CD14-positive monocyte (primary cell): ENCODE measurements around the gene TRIM77. TPM values are rescaled to one million over a fixed set of nuclear protein-coding genes. Genes with fewer than 3 reads are reported as not detected.
"Not testable (repeated sequence)": the region's sequence is repeated elsewhere in the genome, so short reads cannot be mapped to it uniquely, and the experiment has no call there.

Experiments
- DNase-seq, 3 donors: peaks; one replicate each; pipeline ENCODE4 v3.0.0-alpha.2; 2011 to 2022
- H2AFZ ChIP-seq: 2 replicates; pipeline ENCODE4 v1.6.0; 2012; ENCODE audit warnings: mild to moderate bottlenecking, low read depth, low read length, inconsistent platforms; ENCODE audit not compliant: insufficient read depth, poor library complexity, severe bottlenecking
- H3K27ac ChIP-seq, 2 donors: 1 replicate in 1 of 2; 2 replicates in 1 of 2; pipeline ENCODE4 v1.5.1; 2012 to 2013; ENCODE audit warnings: low read length in 2 of 2, control low read depth in 1 of 2, inconsistent platforms in 1 of 2, low read depth in 1 of 2, mild to moderate bottlenecking in 1 of 2
- H3K27me3 ChIP-seq, 2 donors: one replicate each; pipeline versions ENCODE4 v1.6.0 to v1.6.1; 2011 to 2013; ENCODE audit warnings: low read length in 2 of 2; ENCODE audit not compliant: control insufficient read depth in 2 of 2, insufficient read depth in 2 of 2
- H3K36me3 ChIP-seq, 2 donors: replicated peaks in 1 of 2; 1 replicate in 1 of 2; 2 replicates in 1 of 2; pipeline versions ENCODE4 v1.5.1 to v1.6.1; 2012 to 2013; ENCODE audit warnings: low read length in 2 of 2, control low read depth in 1 of 2, inconsistent platforms in 1 of 2, mild to moderate bottlenecking in 1 of 2; ENCODE audit not compliant: insufficient read depth in 2 of 2, control insufficient read depth in 1 of 2
- H3K4me1 ChIP-seq, 2 donors: 1 replicate in 1 of 2; 2 replicates in 1 of 2; pipeline versions ENCODE4 v1.5.1 to v1.6.1; 2012 to 2013; ENCODE audit warnings: low read length in 2 of 2, control low read depth in 1 of 2, inconsistent platforms in 1 of 2, mild to moderate bottlenecking in 1 of 2, moderate library complexity in 1 of 2; ENCODE audit not compliant: insufficient read depth in 2 of 2, control insufficient read depth in 1 of 2
- H3K4me2 ChIP-seq: replicated peaks from 2 replicates; pipeline ENCODE3; 2012; ENCODE audit warnings: low read length, moderate library complexity, mild to moderate bottlenecking; ENCODE audit not compliant: poor library complexity, severe bottlenecking; ENCODE audit errors: extremely low read depth
- H3K4me3 ChIP-seq, 3 experiments: fragments of 200-600 bp in 1 of 3; sonication (generic) in 1 of 3; replicated peaks in 1 of 3; 1 replicate in 2 of 3; 2 replicates in 1 of 3; pipeline ENCODE4 v1.5.1; 2011 to 2013; ENCODE audit warnings: low read length in 3 of 3, mild to moderate bottlenecking in 3 of 3, control low read depth in 2 of 3, low read depth in 2 of 3, inconsistent platforms in 1 of 3, moderate library complexity in 1 of 3
- H3K79me2 ChIP-seq: 2 replicates; pipeline ENCODE4 v1.6.0; 2012; ENCODE audit warnings: mild to moderate bottlenecking, control low read depth, inconsistent platforms, low read length, moderate library complexity; ENCODE audit not compliant: insufficient read depth
- H3K9ac ChIP-seq: 2 replicates; pipeline ENCODE4 v1.6.0; 2017; ENCODE audit warnings: low read length, mild to moderate bottlenecking; ENCODE audit not compliant: insufficient read depth, poor library complexity, severe bottlenecking
- H3K9me3 ChIP-seq, 2 donors: replicated peaks in 1 of 2; 1 replicate in 1 of 2; 2 replicates in 1 of 2; pipeline versions ENCODE4 v1.5.1 to v1.6.1; 2012 to 2013; ENCODE audit warnings: low read length in 2 of 2, control low read depth in 1 of 2; ENCODE audit not compliant: control insufficient read depth in 1 of 2, insufficient read depth in 1 of 2
- H4K20me1 ChIP-seq: 2 replicates; pipeline ENCODE4 v1.6.0; 2012; ENCODE audit warnings: mild to moderate bottlenecking, low read length, control low read depth, moderate library complexity; ENCODE audit not compliant: insufficient read depth
- H3K27ac Mint-ChIP-seq, 7 donors: one replicate each; pipeline ENCODE4 v1.8.0; 2020; ENCODE audit warnings: mild to moderate bottlenecking in 7 of 7, mixed read lengths in 7 of 7, moderate library complexity in 6 of 7, inconsistent platforms in 2 of 7
- H3K27me3 Mint-ChIP-seq, 3 donors: one replicate each; pipeline ENCODE4 v1.8.0; 2021 to 2022; ENCODE audit warnings: low read depth in 3 of 3, mild to moderate bottlenecking in 3 of 3, mixed read lengths in 3 of 3, moderate library complexity in 3 of 3, inconsistent platforms in 1 of 3
- H3K36me3 Mint-ChIP-seq, 2 donors: one replicate each; pipeline ENCODE4 v1.8.0; 2020; ENCODE audit warnings: mixed read lengths in 2 of 2, inconsistent platforms in 1 of 2, mild to moderate bottlenecking in 1 of 2
- H3K4me1 Mint-ChIP-seq: one replicate; pipeline ENCODE4 v1.8.0; 2020; ENCODE audit warnings: mild to moderate bottlenecking, mixed read lengths
- H3K4me3 Mint-ChIP-seq, 2 donors: one replicate each; pipeline ENCODE4 v1.8.0; 2020; ENCODE audit warnings: mild to moderate bottlenecking in 2 of 2, mixed read lengths in 2 of 2, moderate library complexity in 1 of 2
- H3K9me3 Mint-ChIP-seq, 7 donors: one replicate each; pipeline ENCODE4 v1.8.0; 2020 to 2022; ENCODE audit warnings: mixed read lengths in 7 of 7, mild to moderate bottlenecking in 6 of 7, moderate library complexity in 6 of 7, inconsistent platforms in 2 of 7
- WGBS: methylation state at CpG from one replicate; pipeline ENCODE4 v1.1.5; 2013; ENCODE audit warnings: missing lambda C conversion rate; ENCODE audit not compliant: insufficient coverage; 5-methylcytosine and 5-hydroxymethylcytosine counted together
- intact Hi-C, 2 donors: fragments of 100-400 bp; cut with micrococcal nuclease; formaldehyde crosslinking; loops; one replicate each; pipeline versions ENCODE4 v1.15.0 to v1.15.1; 2023
- polyA plus RNA-seq, 3 donors: library from polyadenylated mRNA; depleted of rRNA in 1 of 3; unstranded in 2 of 3; stranded (reverse) in 1 of 3; fragments of 300-500 nt in 2 of 3; fragments of >200 nt in 1 of 3; fragmentation: Illumina TruSeq in 2 of 3; gene quantifications; 1 replicate in 2 of 3; 2 replicates in 1 of 3; pipeline ENCODE4 v1.2.3, GENCODE V29; 2012 to 2021
- TF ChIP-seq, protein P1 (sequence below): fragments of 200-600 bp; IDR thresholded peaks from one replicate; pipeline ENCODE4 v1.8.0; 2022; ENCODE audit warnings: antibody characterized with exemption, mild to moderate bottlenecking

The TRIM77 gene
- polyA plus RNA-seq, 3 donors = not detected

DNA sequence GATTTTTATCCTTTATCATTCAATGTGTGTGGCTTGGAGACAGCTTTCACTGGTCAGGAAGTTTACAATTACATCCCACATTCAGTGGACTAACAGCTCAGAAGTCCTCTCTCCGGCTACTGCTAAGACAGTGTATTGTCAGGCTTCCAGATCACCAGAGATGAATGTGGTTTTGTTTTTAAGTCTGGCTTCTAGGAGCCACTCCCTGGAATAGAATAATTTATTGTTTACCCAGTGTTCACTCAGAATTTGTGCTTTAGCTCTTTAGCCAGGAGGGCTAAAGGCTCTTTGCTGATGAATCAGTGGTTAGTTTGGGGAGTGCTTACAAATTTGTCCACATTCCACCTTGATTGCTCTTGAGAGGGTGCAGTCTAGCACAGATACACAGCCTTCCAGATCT, 26.5 kb downstream of the TRIM77 start:
- no peak overlapping the region for H3K27ac Mint-ChIP-seq
- no peaks in the 10 kb centered on the region for H3K36me3 ChIP-seq
- H3K9me3 Mint-ChIP-seq = peaks cover 0 to 1% (median 0%) of the 10 kb centered on the region in 7 donors
- no peak overlapping the region for H2AFZ ChIP-seq
- H3K27me3 ChIP-seq = no peaks in the 10 kb centered on the region
- H3K4me3 Mint-ChIP-seq = no peak overlapping the region
- H3K9ac ChIP-seq = no peak overlapping the region
- no peak overlapping the region for H3K4me2 ChIP-seq
- intact Hi-C loops = no loop called here
- H3K36me3 Mint-ChIP-seq = no peaks in the 10 kb centered on the region
- no peaks in the 10 kb centered on the region for H4K20me1 ChIP-seq
- H3K9me3 ChIP-seq = no peaks in the 10 kb centered on the region
- no CpG with 5 or more reads among the region's 1 CpG for WGBS
- H3K4me1 Mint-ChIP-seq = no peaks in the 10 kb centered on the region
- no peak for DNase-seq
- H3K4me1 ChIP-seq = no peaks in the 10 kb centered on the region
- H3K27ac ChIP-seq = no peak overlapping the region
- H3K4me3 ChIP-seq = no peak overlapping the region
- TF ChIP-seq, protein P1, sequence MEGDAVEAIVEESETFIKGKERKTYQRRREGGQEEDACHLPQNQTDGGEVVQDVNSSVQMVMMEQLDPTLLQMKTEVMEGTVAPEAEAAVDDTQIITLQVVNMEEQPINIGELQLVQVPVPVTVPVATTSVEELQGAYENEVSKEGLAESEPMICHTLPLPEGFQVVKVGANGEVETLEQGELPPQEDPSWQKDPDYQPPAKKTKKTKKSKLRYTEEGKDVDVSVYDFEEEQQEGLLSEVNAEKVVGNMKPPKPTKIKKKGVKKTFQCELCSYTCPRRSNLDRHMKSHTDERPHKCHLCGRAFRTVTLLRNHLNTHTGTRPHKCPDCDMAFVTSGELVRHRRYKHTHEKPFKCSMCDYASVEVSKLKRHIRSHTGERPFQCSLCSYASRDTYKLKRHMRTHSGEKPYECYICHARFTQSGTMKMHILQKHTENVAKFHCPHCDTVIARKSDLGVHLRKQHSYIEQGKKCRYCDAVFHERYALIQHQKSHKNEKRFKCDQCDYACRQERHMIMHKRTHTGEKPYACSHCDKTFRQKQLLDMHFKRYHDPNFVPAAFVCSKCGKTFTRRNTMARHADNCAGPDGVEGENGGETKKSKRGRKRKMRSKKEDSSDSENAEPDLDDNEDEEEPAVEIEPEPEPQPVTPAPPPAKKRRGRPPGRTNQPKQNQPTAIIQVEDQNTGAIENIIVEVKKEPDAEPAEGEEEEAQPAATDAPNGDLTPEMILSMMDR = no peak
- no peaks in the 10 kb centered on the region for H3K27me3 Mint-ChIP-seq
- no peaks in the 10 kb centered on the region for H3K79me2 ChIP-seq

DNA sequence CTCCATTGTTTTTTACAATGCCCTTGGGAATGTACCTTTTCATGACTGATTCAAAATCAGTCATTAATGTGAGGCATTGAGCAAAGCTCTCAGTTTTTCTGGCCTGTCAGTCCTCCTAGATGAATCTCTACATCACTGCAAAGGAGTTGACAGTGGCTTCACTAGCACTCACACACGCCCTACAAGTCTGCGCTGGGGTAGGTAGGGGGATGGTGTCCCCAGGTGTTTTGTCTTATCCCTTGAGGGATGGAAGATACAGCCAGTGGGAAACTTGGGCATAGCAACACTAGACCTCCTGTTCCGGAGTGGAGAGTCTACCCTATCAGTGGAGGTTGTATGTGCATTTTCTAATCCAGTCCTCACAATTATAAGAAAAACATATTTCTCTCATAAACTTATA, 27.0 kb downstream of the TRIM77 start:
- no peak overlapping the region for H3K4me3 ChIP-seq
- Mint-ChIP-seq H3K4me1 (no peaks in the 10 kb centered on the region), H3K27ac (no peak overlapping the region), H3K9me3 (peaks cover 0 to 1% (median 0%) of the 10 kb centered on the region in 7 donors), H3K27me3 (no peaks in the 10 kb centered on the region), H3K36me3 (no peaks in the 10 kb centered on the region), H3K4me3 (no peak overlapping the region)
- H3K9me3 ChIP-seq = no peaks in the 10 kb centered on the region
- H3K4me2 ChIP-seq = no peak overlapping the region
- H3K36me3 ChIP-seq = no peaks in the 10 kb centered on the region
- TF ChIP-seq, protein P1 = no peak
- intact Hi-C loops = no loop called here
- no peak overlapping the region for H3K27ac ChIP-seq
- WGBS = no CpG with 5 or more reads among the region's 3 CpGs
- no peaks in the 10 kb centered on the region for H3K4me1 ChIP-seq
- DNase-seq = no peak
- no peak overlapping the region for H3K9ac ChIP-seq
- H4K20me1 ChIP-seq = no peaks in the 10 kb centered on the region
- no peaks in the 10 kb centered on the region for H3K79me2 ChIP-seq
- no peak overlapping the region for H2AFZ ChIP-seq
- H3K27me3 ChIP-seq = no peaks in the 10 kb centered on the region

DNA sequence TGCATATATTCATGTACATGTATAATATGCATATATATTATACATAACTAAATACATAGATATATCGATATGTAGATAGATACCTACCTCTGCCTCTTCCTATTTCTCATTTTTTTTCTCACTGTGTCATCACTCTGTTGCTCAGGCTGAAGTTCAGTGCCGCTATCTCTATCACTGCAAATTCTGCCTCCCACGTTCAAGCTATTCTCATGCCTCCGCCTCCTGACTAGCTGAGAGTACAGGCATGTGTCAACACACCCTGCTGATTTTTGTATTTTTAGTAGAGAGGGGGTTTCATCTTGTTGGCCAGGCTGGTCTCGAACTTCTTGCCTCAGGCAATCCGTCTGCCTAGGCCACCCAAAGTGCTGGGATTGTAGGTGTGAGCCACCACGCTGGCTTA, 31.3 kb downstream of the TRIM77 start:
- H3K27me3 Mint-ChIP-seq, H3K36me3 Mint-ChIP-seq, H3K4me1 ChIP-seq, H3K9me3 Mint-ChIP-seq, H3K4me3 Mint-ChIP-seq, H3K27me3 ChIP-seq, intact Hi-C loops, H3K79me2 ChIP-seq, H3K36me3 ChIP-seq, H3K27ac ChIP-seq, H3K4me2 ChIP-seq, H3K4me1 Mint-ChIP-seq, H3K4me3 ChIP-seq, H4K20me1 ChIP-seq, H3K9ac ChIP-seq, H2AFZ ChIP-seq, H3K27ac Mint-ChIP-seq, H3K9me3 ChIP-seq, DNase-seq: not testable (repeated sequence)
- WGBS = 70% methylated on average over 3 of the region's 7 CpGs

DNA sequence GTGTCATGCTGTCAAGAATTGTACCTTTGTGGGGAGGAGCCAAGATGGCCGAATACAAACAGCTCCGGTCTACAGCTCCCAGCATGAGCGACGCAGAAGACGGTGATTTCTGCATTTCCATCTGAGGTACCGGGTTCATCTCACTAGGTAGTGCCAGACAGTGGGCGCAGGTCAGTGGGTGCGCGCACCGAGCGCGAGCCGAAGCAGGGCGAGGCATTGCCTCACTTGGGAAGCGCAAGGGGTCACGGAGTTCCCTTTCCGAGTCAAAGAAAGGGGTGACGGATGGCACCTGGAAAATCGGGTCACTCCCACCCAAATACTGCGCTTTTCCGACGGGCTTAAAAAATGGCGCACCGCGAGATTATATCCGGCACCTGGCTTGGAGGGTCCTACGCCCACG, 34.1 kb downstream of the TRIM77 start:
- H3K4me1 ChIP-seq, intact Hi-C loops, H3K9me3 Mint-ChIP-seq, DNase-seq, H3K36me3 Mint-ChIP-seq, H3K9me3 ChIP-seq, H2AFZ ChIP-seq, H3K9ac ChIP-seq, H3K4me1 Mint-ChIP-seq, H3K36me3 ChIP-seq, H3K4me3 ChIP-seq, H3K27me3 Mint-ChIP-seq, H3K79me2 ChIP-seq, H3K27ac ChIP-seq, H3K4me3 Mint-ChIP-seq, H3K27ac Mint-ChIP-seq, H3K27me3 ChIP-seq, H3K4me2 ChIP-seq, H4K20me1 ChIP-seq: not testable (repeated sequence)
- WGBS = 97% methylated on average over 14 of the region's 28 CpGs
